GM19099 (cell line): Measurements from ENCODE around the gene GALNT18.

ENCODE experiments used
- POLR2A ChIP-seq: IDR thresholded peaks from 3 replicates; pipeline ENCODE4 v1.6.1; 2011; ENCODE audit warnings: low read depth; ENCODE audit not compliant: insufficient read length; ENCODE audit errors: extremely low read depth

Gene GALNT18

GRCh38 chr11:11494348-11494747 is 127.5 kb downstream of the GALNT18 start:
- TF ChIP-seq POLR2A, result no peak

- TF ChIP-seq POLR2A, result no peak
These were observed 128.1 kb downstream of the GALNT18 start for GRCh38 chr11:11493698-11494097.

- TF ChIP-seq POLR2A, result no peak
These were observed 130.2 kb downstream of the GALNT18 start for GRCh38 chr11:11491589-11491988.

- no peak for TF ChIP-seq POLR2A
These were observed 130.8 kb downstream of the GALNT18 start for GRCh38 chr11:11491014-11491413.

- TF ChIP-seq POLR2A, result no peak
These were observed 135.4 kb downstream of the GALNT18 start for GRCh38 chr11:11486423-11486822.

- TF ChIP-seq POLR2A, result no peak
These were observed 135.8 kb downstream of the GALNT18 start for GRCh38 chr11:11486002-11486401.

GRCh38 chr11:11483627-11484026 is 138.2 kb downstream of the GALNT18 start:
- TF ChIP-seq POLR2A, result no peak

GRCh38 chr11:11482730-11483129 is 139.1 kb downstream of the GALNT18 start:
- no peak for TF ChIP-seq POLR2A

GRCh38 chr11:11481371-11481770 is 140.4 kb downstream of the GALNT18 start:
- TF ChIP-seq POLR2A, result no peak

GRCh38 chr11:11480971-11481370 is 140.8 kb downstream of the GALNT18 start:
- TF ChIP-seq POLR2A, result no peak

GRCh38 chr11:11478687-11479086 is 143.1 kb downstream of the GALNT18 start:
- no peak for TF ChIP-seq POLR2A

GRCh38 chr11:11477695-11478420 is 143.9 kb downstream of the GALNT18 start:
- no peak for TF ChIP-seq POLR2A

- no peak for TF ChIP-seq POLR2A
These were observed 144.7 kb downstream of the GALNT18 start for GRCh38 chr11:11476971-11477645.

- TF ChIP-seq POLR2A, result no peak
These were observed 145.3 kb downstream of the GALNT18 start for GRCh38 chr11:11476499-11476898.

GRCh38 chr11:11472106-11472505 is 149.7 kb downstream of the GALNT18 start:
- no peak for TF ChIP-seq POLR2A

- TF ChIP-seq POLR2A, result no peak
These were observed 150.6 kb downstream of the GALNT18 start for GRCh38 chr11:11471201-11471600.
